H1 (cell line): ENCODE data around the gene SERTAD2. TPM values are rescaled to one million over a fixed set of nuclear protein-coding genes. Genes with fewer than 3 reads are reported as not detected.

Source experiments
- CBX8 ChIP-seq: fragments of 300-800, 300-1000 bp; sonication (generic); IDR thresholded peaks from 2 replicates; pipeline ENCODE4 v1.7.1; 2016; ENCODE audit warnings: low read depth, low read length, borderline replicate concordance
- CREB1 ChIP-seq: IDR thresholded peaks from 2 replicates; pipeline ENCODE4 v1.6.1; 2012; ENCODE audit warnings: inconsistent platforms
- ZNF274 ChIP-seq: IDR thresholded peaks from 2 replicates; pipeline ENCODE4 v1.7.0; 2012; ENCODE audit warnings: low read length, borderline replicate concordance; ENCODE audit errors: extremely low read depth
- polyA plus RNA-seq, 7 experiments: library from polyadenylated mRNA; depleted of rRNA in 3 of 7; stranded (reverse) in 5 of 7; unstranded in 2 of 7; fragments of >200 nt in 5 of 7; fragments of 200-250 nt in 2 of 7; gene quantifications; 1 replicate in 5 of 7; 2 replicates in 1 of 7; 4 replicates in 1 of 7; pipeline versions ENCODE4 v1.2.1 to v1.2.3, GENCODE V29; 2011 to 2013; ENCODE audit warnings: missing spikeins in 2 of 7, mixed read lengths in 2 of 7
- total RNA-seq: library from RNA; stranded (reverse); fragmentation: NEBNext Ultra II Directional; extraction: Animal tissue kit (Norgen Biotek cat#: 25700); gene quantifications from 2 replicates; pipeline ENCODE4 v1.2.1, GENCODE V29; 2021

The SERTAD2 gene
- total and polyA plus RNA-seq, 2 of the 8 experiments (the other 6 are each of a cell fraction or from before 2014, with no cell fraction given), result 2.9 to 4.5 TPM

DNA sequence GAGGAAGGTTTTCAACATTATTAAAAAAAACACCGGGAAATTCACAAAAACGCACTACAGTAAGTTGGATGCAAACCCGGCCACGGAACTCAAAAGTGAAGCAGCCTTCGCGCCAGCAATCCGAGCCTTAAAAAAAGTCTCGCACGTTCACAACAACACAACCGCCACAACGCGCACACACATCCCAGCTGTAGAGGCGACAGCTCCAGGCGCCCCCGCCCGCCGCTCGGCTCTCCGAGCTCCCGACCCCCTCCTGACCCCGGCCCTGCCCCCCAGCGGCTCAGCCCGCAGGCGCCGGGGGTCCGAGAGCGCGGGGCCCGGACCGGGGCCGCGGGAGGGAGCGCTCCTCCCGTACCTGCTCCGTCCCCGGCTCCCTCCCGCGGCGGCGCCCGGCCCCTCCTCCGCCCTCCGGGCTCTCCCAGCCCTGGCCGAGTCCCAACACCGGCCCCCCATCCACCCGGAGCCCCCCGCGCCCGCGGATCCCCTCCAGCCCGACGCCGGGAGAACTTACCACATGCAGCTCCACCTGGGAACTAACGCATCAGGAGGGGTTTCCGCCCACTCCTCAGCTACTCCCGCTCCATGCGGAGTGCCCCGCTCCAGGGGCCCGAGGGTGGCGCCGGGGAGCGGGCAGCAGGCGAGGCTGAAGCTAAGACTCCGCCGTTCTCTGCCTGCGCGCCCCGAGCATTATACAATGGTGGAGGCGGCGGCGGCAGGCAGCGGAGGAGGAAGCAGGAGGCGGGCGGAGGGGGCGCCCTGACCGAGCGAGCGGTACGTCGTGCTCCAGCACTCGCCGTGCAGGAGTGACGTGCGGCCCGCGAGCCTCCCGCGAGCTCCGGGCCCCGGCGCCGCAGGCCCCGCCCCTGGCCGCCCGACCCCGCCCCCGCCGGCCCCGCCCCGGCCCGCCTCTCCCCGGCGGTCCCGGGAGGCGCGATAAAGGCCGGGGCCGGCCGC lies at the start of gene SERTAD2 (continued):
- TF ChIP-seq ZNF274 (no peak), CBX8 (no peak), CREB1 (peak; percentile 22; the same call in 1 of the 2 replicates)
